CD14-positive monocyte (primary cell): ENCODE results near the gene CYP4V2. TPM values are rescaled to one million over a fixed set of nuclear protein-coding genes. Genes with fewer than 3 reads are reported as not detected.

Source experiments
- DNase-seq, 3 donors: peaks; one replicate each; pipeline ENCODE4 v3.0.0-alpha.2; 2011 to 2022
- H2AFZ ChIP-seq: 2 replicates; pipeline ENCODE4 v1.6.0; 2012; ENCODE audit warnings: mild to moderate bottlenecking, low read depth, low read length, inconsistent platforms; ENCODE audit not compliant: insufficient read depth, poor library complexity, severe bottlenecking
- H3K27ac ChIP-seq, 2 donors: 1 replicate in 1 of 2; 2 replicates in 1 of 2; pipeline ENCODE4 v1.5.1; 2012 to 2013; ENCODE audit warnings: low read length in 2 of 2, control low read depth in 1 of 2, inconsistent platforms in 1 of 2, low read depth in 1 of 2, mild to moderate bottlenecking in 1 of 2
- H3K27me3 ChIP-seq, 2 donors: one replicate each; pipeline versions ENCODE4 v1.6.0 to v1.6.1; 2011 to 2013; ENCODE audit warnings: low read length in 2 of 2; ENCODE audit not compliant: control insufficient read depth in 2 of 2, insufficient read depth in 2 of 2
- H3K36me3 ChIP-seq, 2 donors: replicated peaks in 1 of 2; 1 replicate in 1 of 2; 2 replicates in 1 of 2; pipeline versions ENCODE4 v1.5.1 to v1.6.1; 2012 to 2013; ENCODE audit warnings: low read length in 2 of 2, control low read depth in 1 of 2, inconsistent platforms in 1 of 2, mild to moderate bottlenecking in 1 of 2; ENCODE audit not compliant: insufficient read depth in 2 of 2, control insufficient read depth in 1 of 2
- H3K4me1 ChIP-seq, 2 donors: 1 replicate in 1 of 2; 2 replicates in 1 of 2; pipeline versions ENCODE4 v1.5.1 to v1.6.1; 2012 to 2013; ENCODE audit warnings: low read length in 2 of 2, control low read depth in 1 of 2, inconsistent platforms in 1 of 2, mild to moderate bottlenecking in 1 of 2, moderate library complexity in 1 of 2; ENCODE audit not compliant: insufficient read depth in 2 of 2, control insufficient read depth in 1 of 2
- H3K4me2 ChIP-seq: replicated peaks from 2 replicates; pipeline ENCODE3; 2012; ENCODE audit warnings: low read length, moderate library complexity, mild to moderate bottlenecking; ENCODE audit not compliant: poor library complexity, severe bottlenecking; ENCODE audit errors: extremely low read depth
- H3K4me3 ChIP-seq, 3 experiments: fragments of 200-600 bp in 1 of 3; sonication (generic) in 1 of 3; replicated peaks in 1 of 3; 1 replicate in 2 of 3; 2 replicates in 1 of 3; pipeline ENCODE4 v1.5.1; 2011 to 2013; ENCODE audit warnings: low read length in 3 of 3, mild to moderate bottlenecking in 3 of 3, control low read depth in 2 of 3, low read depth in 2 of 3, inconsistent platforms in 1 of 3, moderate library complexity in 1 of 3
- H3K79me2 ChIP-seq: 2 replicates; pipeline ENCODE4 v1.6.0; 2012; ENCODE audit warnings: mild to moderate bottlenecking, control low read depth, inconsistent platforms, low read length, moderate library complexity; ENCODE audit not compliant: insufficient read depth
- H3K9ac ChIP-seq: 2 replicates; pipeline ENCODE4 v1.6.0; 2017; ENCODE audit warnings: low read length, mild to moderate bottlenecking; ENCODE audit not compliant: insufficient read depth, poor library complexity, severe bottlenecking
- H3K9me3 ChIP-seq, 2 donors: replicated peaks in 1 of 2; 1 replicate in 1 of 2; 2 replicates in 1 of 2; pipeline versions ENCODE4 v1.5.1 to v1.6.1; 2012 to 2013; ENCODE audit warnings: low read length in 2 of 2, control low read depth in 1 of 2; ENCODE audit not compliant: control insufficient read depth in 1 of 2, insufficient read depth in 1 of 2
- H4K20me1 ChIP-seq: 2 replicates; pipeline ENCODE4 v1.6.0; 2012; ENCODE audit warnings: mild to moderate bottlenecking, low read length, control low read depth, moderate library complexity; ENCODE audit not compliant: insufficient read depth
- H3K27ac Mint-ChIP-seq, 7 donors: one replicate each; pipeline ENCODE4 v1.8.0; 2020; ENCODE audit warnings: mild to moderate bottlenecking in 7 of 7, mixed read lengths in 7 of 7, moderate library complexity in 6 of 7, inconsistent platforms in 2 of 7
- H3K27me3 Mint-ChIP-seq, 3 donors: one replicate each; pipeline ENCODE4 v1.8.0; 2021 to 2022; ENCODE audit warnings: low read depth in 3 of 3, mild to moderate bottlenecking in 3 of 3, mixed read lengths in 3 of 3, moderate library complexity in 3 of 3, inconsistent platforms in 1 of 3
- H3K36me3 Mint-ChIP-seq, 2 donors: one replicate each; pipeline ENCODE4 v1.8.0; 2020; ENCODE audit warnings: mixed read lengths in 2 of 2, inconsistent platforms in 1 of 2, mild to moderate bottlenecking in 1 of 2
- H3K4me1 Mint-ChIP-seq: one replicate; pipeline ENCODE4 v1.8.0; 2020; ENCODE audit warnings: mild to moderate bottlenecking, mixed read lengths
- H3K4me3 Mint-ChIP-seq, 2 donors: one replicate each; pipeline ENCODE4 v1.8.0; 2020; ENCODE audit warnings: mild to moderate bottlenecking in 2 of 2, mixed read lengths in 2 of 2, moderate library complexity in 1 of 2
- H3K9me3 Mint-ChIP-seq, 7 donors: one replicate each; pipeline ENCODE4 v1.8.0; 2020 to 2022; ENCODE audit warnings: mixed read lengths in 7 of 7, mild to moderate bottlenecking in 6 of 7, moderate library complexity in 6 of 7, inconsistent platforms in 2 of 7
- CTCF ChIP-seq: fragments of 200-600 bp; IDR thresholded peaks from one replicate; pipeline ENCODE4 v1.8.0; 2022; ENCODE audit warnings: antibody characterized with exemption, mild to moderate bottlenecking
- WGBS: methylation state at CpG from one replicate; pipeline ENCODE4 v1.1.5; 2013; ENCODE audit warnings: missing lambda C conversion rate; ENCODE audit not compliant: insufficient coverage; 5-methylcytosine and 5-hydroxymethylcytosine counted together
- intact Hi-C, 2 donors: fragments of 100-400 bp; cut with micrococcal nuclease; formaldehyde crosslinking; loops; one replicate each; pipeline versions ENCODE4 v1.15.0 to v1.15.1; 2023
- polyA plus RNA-seq, 3 donors: library from polyadenylated mRNA; depleted of rRNA in 1 of 3; unstranded in 2 of 3; stranded (reverse) in 1 of 3; fragments of 300-500 nt in 2 of 3; fragments of >200 nt in 1 of 3; fragmentation: Illumina TruSeq in 2 of 3; gene quantifications; 1 replicate in 2 of 3; 2 replicates in 1 of 3; pipeline ENCODE4 v1.2.3, GENCODE V29; 2012 to 2021

Gene CYP4V2
- polyA plus RNA-seq, 3 donors, result 6.3 to 10.5 (median 6.3) TPM

DNA sequence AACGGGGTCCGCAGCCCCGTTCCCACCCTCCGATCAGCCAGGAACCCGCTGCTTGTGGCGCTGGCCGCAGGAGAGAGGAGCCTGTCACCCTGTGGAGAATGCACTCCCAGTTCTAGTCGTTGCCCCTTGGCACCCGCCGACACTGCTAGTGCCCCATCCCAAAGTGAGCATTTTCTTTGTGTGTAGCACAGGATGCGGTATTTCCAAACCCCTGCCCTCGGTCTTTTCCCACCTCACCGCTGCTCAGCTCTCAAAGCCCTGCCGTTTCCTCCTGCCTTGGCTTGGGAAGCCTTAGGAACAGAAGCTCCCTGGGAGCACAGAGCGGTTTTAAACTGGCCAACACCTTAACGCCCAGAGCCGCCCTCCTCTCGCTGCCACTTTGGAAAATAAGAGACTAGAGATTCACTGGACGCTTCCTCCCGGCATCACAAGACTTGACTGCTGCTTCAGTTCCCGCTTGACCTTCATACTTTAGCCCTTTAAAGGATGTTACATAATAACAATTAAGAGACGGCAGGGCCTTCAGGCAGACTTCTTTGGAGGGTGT is 772 bp downstream of the CYP4V2 start:
- Histone ChIP-seq H3K4me3 (peak overlapping the region; percentile 74 to 94 (median 90)), H3K79me2 (no peaks in the 10 kb centered on the region), H3K4me1 (peaks cover 20 to 29% of the 10 kb centered on the region in 2 donors), H3K27ac (peak overlapping the region; percentile 66 to 76), H2AFZ (peak overlapping the region; percentile 90), H3K9me3 (no peaks in the 10 kb centered on the region), H3K27me3 (no peaks in the 10 kb centered on the region), H4K20me1 (no peaks in the 10 kb centered on the region), H3K9ac (peak overlapping the region; percentile 82), H3K4me2 (peak overlapping the region; percentile 95), H3K36me3 (peaks cover 0 to 23% of the 10 kb centered on the region in 2 donors)
- peak overlapping the region; percentile 84 to 97 (median 91) for H3K27ac Mint-ChIP-seq
- 0% methylated on average over 18 of the region's 22 CpGs for WGBS
- peaks cover 17 to 19% of the 10 kb centered on the region in 2 donors for H3K36me3 Mint-ChIP-seq
- TF ChIP-seq CTCF, result no peak
- H3K9me3 Mint-ChIP-seq, result peaks cover 0 to 2% (median 0%) of the 10 kb centered on the region in 7 donors
- peaks cover 2 to 11% (median 5%) of the 10 kb centered on the region in 3 donors for H3K27me3 Mint-ChIP-seq
- H3K4me3 Mint-ChIP-seq, result peak overlapping the region; percentile 98
- peaks cover 21% of the 10 kb centered on the region for H3K4me1 Mint-ChIP-seq
- intact Hi-C loops, result no loop called here
- DNase-seq, result peak; percentile 12 to 42 (median 20)

GRCh38 chr4:186193851-186194250 is 2.5 kb downstream of the CYP4V2 start:
- Histone ChIP-seq H3K27ac (no peak overlapping the region), H2AFZ (no peak overlapping the region), H3K9me3 (no peaks in the 10 kb centered on the region), H3K79me2 (no peaks in the 10 kb centered on the region), H3K9ac (no peak overlapping the region), H3K4me1 (peaks cover 20 to 29% of the 10 kb centered on the region in 2 donors), H3K4me2 (no peak overlapping the region), H3K27me3 (no peaks in the 10 kb centered on the region), H3K36me3 (peaks cover 0 to 27% of the 10 kb centered on the region in 2 donors), H4K20me1 (no peaks in the 10 kb centered on the region), H3K4me3 (no peak overlapping the region)
- no peak overlapping the region for H3K4me3 Mint-ChIP-seq
- peaks cover 0 to 2% (median 0%) of the 10 kb centered on the region in 7 donors for H3K9me3 Mint-ChIP-seq
- intact Hi-C loops, result no loop called here
- WGBS, result 100% methylated on average over 1 of the region's 5 CpGs
- no peak for DNase-seq
- H3K4me1 Mint-ChIP-seq, result peaks cover 21% of the 10 kb centered on the region
- TF ChIP-seq CTCF, result no peak
- peaks cover 2 to 9% (median 3%) of the 10 kb centered on the region in 3 donors for H3K27me3 Mint-ChIP-seq
- peaks cover 20 to 21% of the 10 kb centered on the region in 2 donors for H3K36me3 Mint-ChIP-seq
- H3K27ac Mint-ChIP-seq, result no peak overlapping the region
